GM21786 (cell line): ENCODE results near the gene GABRG3.

ENCODE experiments used
- ATAC-seq: cut with Tn5 transposase; IDR thresholded peaks from one replicate; pipeline ENCODE4 v1.9.1; 2021; ENCODE audit not compliant: unreplicated experiment

GABRG3 gene

DNA sequence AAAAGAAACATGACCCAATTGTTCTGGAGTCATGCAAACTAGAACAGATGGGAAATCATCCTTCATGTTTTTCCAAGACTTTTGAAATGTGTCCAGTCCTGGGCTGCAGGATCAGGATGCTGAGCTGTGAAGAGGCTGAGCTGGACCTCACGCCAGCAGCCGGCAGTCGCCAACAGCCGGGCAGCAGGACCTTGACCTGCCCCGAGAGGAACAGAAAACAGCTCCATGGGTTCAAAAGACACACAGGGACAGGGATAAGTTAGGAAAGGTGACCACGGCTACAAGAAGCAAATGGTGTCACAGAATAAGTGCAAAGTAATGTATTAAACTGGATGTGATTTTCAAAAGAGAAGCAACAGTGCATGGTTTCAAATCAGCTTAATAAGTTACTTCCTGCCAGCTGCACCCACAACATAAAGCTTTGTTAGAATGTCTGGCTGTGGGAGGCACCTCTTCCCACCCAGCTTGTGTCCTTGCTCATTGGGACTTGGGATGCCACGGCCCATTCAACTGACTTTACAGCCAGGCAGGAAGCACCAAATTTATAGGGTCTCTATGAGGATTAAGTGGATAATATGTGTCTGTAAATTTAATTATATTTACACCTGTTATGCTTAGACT is 266.4 kb downstream of the GABRG3 start:
- ATAC-seq = no peak

DNA sequence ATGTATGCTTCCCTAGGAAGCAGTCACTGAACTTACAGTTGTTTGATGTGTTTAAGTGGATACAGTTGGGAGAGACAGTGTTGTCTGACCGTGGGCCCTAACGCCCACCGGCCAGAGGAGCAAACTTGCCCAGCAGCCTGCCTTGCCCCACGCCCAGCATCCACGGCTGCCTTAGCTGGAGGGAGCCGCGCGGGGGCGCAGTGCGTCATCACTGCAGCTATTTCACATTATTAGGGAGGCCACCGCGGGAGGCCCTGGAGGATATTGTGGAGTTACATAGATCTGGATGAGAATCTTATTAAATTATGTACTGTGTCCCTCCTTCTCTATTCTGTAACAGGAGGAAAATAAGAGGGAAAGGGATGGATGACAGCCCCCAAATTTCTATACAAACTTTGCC is 267.2 kb downstream of the GABRG3 start:
- no peak for ATAC-seq

DNA sequence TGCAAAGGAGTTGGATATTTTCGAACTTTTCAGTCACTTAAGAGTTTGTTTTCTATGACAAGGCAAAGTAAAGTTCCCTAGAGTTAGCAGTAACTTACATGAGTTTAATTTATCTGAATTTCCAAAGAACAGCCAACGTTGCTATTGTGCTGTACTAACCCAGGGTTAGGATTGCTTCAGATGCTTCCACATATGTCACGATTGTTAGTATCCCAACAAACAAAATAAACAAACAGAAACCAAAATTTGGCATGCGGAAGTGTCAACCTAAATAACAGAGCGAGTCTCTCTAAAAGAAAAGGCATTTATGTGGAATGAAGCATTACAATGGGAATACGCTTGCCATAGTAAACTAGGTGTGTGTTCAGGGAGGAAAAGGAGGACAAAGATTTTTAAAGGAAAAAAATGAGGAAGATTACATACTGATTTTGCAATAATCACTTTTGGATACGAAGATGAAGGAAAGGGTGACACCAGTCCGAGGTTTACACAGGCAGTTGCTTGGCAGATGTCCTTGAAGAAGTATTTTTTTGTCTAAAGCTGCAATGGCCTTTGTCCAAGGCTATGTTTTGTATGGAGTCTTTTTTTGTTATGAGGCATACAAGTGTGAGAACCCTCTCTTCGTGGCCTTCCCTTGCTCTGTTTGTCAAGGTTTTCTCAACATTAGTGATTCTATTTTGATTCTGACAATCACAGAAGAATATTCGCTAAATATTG is 267.9 kb downstream of the GABRG3 start:
- ATAC-seq = no peak

DNA sequence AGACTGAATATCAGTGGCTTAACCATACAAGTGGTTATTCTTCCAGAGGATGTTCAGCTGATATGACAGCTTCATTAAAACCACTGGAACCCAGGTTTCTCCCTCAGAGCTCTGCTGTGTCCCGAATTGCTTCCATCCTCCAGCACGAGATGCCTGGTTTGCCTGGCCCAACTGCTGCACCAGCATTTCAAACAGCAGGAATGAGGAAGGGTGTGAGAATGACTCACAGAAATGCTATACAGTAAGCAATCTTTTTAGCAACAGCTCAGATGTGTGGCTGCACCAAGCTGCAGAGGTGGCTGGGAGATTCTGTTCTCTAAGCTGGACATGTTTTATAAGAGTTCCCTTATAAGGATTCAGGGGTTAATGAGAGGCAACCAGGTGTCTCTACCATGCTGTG is 271.0 kb downstream of the GABRG3 start:
- ATAC-seq = no peak

DNA sequence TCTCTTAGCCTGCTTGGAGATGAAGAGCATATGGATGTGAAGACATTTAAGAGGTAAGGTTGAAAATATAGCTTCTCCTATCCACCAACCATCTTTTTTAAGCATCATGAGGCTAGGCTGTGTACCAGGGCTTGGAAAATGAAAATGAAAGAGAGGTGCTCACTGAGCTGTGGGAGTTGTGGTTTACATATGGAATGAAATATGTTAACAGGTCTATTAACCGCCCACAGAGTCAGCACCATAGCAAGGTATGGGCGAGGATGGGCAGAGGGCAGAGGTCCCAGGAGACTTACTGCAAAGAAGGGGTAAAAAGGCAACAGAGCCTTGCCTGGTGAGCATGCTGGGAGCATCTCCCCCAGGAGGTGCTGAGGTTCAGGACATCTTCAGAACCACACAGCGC is 273.1 kb downstream of the GABRG3 start:
- no peak for ATAC-seq

DNA sequence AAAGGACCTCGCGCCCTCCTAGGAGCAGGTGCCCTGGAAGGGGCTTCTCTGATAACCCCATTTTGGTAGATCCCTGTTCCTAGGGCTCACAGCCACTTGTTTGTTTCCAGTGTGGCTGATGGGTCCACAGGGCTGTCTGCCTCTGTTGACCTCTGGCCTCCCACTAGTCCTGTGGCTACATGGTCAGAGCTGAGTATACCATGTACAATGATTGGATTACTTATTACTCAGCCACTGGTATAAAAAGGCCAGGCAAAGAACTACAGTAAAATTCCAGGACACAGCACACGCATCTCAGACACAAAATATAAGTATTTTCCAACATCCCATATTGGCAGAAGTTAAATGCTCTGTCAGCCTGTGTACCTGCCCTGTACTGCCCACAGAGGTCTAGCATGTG is 277.3 kb downstream of the GABRG3 start:
- no peak for ATAC-seq

DNA sequence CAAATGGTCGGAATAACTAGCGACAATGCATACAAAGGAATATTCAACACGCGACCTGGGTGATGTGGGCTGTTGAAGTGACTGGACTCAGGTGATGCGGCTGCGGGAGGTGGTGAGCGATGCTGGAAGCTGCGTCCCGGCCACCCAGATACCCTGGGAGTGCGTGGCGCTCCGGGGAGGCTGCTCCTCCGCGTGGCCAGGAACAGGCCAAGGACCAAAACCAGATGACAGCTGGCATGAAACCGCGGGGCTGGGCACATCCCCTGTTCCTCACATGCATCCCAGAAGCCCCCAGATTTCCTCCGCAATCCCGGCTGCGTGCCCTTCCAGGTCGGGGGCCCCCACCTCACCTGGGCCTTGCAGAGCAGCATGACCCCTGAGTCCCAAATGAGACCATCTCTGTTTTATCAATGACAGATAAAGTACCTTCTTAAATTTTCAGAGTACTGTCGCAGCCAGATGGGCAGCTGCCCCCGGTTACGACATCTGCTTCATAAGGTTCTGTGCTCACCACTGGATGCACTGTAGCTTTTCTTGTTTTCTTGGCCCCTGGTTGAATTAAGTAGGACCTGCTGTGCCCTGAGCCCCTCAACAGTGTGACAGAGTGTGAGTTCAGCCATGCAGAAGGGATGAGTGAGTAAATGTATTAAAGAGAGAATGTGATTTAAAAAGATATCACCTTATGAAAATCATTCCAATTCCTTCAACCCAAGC is 278.2 kb downstream of the GABRG3 start:
- ATAC-seq = no peak

DNA sequence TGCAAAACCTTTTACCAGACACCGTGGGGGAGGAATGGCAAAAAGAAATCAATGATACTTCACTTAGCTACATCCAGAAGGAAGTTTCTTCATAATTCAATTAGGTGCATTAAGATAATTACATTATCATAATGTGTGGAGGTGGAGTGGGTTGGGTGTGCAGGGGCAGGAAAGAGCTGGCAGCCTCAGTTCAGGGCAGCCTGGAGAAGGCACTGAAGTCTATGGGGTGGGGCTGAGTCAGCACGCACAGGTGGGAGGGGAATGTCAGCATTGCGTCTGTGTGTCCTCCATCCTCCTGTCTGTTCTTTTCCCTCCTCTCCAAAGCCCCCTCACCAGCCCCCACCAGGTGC is 278.8 kb downstream of the GABRG3 start:
- no peak for ATAC-seq

DNA sequence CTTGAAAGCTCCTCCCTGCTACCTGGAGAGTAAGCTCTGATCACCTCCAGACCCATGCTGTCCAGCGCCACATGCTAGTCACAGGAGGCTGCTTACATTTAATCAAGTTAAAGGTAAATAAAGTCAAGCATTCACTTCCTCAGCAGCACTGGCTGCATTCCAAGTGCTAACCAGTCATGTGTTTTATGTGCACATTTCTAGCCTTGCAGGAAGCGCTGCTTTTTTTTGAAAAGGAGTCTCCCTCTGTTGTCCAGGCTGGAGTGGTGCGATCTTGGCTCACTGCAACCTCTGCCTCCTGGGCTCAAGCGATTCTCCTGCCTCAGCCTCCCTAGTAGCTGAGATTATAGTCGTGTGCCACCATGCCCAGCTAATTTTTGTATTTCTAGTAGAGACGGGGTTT is 279.2 kb downstream of the GABRG3 start:
- ATAC-seq = no peak

DNA sequence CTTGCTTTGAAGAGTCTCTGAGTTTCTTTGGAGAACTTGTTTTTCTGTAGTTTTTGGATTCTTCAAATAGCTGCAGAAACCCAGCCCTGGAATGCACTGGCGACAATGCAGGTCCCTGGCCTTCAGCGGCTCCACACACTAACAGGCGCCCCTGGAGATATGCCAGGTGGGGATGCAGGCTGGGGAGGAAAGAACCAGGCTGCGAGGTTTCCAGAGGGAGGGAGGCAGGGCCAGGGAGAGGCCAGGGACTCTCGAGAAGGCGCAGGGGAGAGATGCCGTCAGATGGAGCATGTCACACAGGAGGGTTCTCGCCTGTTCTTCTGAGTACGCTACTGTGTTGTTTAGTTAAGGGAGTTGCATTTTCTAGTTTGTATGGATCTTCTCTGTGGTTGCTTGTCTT is 283.1 kb downstream of the GABRG3 start:
- ATAC-seq = no peak

DNA sequence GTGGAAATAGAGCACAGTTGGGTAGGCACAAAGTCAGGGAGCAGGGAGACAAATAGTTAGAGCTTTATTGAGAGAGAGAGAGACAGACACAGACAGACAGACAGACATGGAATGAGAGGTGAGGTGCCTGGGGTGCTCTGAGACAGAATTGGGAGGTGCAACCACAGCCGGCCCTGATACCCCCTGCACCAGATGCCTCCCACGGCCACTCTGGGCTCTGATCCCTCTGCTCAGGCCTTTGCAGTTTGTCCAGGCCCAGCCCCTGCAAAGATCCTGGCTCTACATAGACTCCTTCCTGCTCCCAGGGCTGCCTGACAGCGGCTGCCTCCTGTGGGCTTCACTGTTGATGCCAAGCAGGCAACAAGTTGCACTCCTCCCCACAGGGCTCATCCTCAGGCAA is 283.8 kb downstream of the GABRG3 start:
- ATAC-seq = no peak

DNA sequence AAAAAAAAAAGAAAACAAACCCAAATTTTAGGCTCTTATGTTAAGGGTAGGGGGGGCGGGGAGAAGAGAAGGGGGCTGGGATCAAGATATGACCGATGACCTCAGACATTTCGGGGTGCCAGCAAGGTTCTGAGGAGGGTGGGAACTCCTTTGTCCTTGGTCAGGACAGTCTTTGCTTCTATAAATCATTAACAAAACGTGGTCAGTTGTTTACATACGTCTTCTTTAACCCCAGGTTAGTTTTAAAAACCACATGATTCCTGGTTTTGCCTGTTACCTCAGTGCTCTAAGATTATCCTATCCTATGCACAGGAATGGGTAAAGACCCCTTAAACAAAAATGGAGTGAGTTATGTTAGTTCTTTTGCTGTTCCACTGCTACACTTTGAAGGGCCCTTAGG is 285.5 kb downstream of the GABRG3 start:
- no peak for ATAC-seq

DNA sequence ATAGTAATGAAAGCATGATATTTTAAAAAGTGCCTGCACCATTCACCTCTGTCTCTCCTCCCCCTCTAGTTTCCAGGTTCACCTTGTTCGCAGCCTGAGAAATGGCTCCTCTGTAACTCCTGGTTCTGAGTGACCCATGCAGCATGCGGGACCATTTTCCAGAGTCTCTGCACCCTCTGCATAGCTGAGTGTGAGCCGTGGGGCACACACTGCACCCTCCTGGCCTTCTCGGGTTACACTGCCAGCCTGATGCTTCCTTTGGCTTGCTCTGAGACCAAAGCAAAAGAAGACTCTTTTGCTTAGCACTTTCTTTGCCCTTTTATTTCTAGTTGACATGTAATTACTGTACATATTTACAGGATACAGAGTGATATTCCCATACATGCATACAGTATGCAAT is 287.3 kb downstream of the GABRG3 start:
- ATAC-seq = no peak

DNA sequence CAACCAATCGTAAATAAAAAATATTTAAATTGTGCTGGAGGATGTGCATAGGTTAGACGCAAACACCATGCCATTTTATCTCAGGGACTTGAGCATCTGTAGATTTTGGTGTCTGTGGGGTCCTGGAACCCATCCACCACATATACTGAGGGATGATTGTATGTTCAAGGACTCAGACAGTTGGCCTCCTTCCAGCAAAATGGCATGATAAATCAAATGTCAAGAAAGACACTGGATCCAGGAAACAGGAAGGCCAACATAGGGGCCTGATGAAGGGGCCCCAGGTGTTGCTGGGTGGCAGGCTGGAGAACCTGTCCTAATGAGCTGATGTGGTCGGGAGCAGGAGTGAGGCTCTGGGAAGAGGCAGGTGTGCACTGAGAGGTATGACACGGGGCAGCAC is 289.5 kb downstream of the GABRG3 start:
- no peak for ATAC-seq

DNA sequence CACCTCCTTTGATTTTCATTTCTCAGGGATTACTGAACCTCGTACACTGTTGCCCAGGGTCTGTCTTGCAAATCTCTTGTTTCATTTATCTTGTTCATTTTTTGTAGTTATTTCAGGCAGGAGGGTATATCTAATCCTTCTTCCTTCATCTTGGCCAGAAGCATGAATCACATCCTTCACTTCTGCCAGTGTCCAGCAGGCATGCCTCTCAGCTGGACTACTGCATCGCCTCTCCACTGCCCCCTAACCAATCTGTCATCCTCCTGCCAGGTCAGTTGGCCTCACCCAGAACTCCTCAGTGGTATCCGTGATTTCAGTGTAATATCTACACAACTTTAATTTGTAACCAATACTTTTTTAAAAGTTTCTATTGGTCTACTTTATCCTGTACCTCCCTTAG is 297.9 kb downstream of the GABRG3 start:
- no peak for ATAC-seq

DNA sequence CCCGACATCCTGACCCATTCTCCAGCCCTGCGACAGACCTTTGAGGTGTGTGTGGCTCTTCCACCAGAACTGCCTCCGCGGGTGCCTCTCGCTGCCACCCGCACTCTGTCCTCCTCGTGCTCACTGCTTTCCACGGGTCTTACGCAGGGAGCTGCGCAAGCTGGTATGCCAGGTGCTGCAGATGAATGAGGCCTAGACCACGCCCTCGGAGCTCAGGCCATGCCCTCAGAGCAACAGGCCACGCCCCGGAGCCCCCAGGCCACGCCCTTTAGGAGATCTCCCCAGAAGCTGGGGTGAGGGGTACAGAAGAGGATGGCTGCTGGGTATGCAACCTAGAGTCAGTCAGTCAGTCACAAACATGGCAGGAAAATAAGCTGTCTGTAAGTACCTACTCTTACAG is 300.3 kb downstream of the GABRG3 start:
- no peak for ATAC-seq

DNA sequence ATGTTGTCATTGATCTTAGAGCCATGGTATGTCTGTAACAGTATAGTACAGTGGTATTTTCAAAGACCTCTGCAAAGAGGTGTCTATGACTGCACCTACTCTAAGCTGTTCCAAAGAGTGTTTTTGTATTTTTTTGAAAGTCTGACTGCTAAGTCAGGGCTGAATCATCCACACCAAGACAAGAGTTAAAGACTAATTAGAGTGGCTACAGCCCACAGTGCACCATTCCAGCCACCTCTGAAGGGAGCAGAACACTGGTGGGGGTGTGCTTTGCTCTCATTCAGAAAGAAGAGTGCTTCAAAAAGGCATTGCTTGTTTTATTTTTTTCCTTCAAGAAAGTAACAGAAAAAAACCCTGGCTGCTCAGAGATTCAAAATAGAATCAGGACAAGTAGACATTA is 301.4 kb downstream of the GABRG3 start:
- no peak for ATAC-seq

DNA sequence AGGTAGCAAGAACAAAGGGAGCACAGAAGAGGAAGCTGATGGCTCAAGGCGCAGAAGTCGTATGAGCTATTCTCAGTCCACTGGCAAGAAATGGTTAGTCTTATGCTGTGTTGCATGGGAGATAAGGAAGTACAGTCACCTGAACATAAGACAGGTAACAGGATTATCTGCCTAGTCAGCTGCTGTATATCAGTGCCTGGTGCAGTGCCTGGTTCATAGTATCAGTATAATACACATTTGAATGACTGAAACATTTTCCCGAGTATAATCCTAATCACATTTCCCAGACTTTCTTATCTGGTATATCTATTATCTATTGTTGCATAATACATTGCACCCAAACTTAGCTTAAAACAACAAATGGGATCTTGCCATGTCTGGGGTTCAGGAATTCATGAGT is 302.5 kb downstream of the GABRG3 start:
- ATAC-seq = no peak

DNA sequence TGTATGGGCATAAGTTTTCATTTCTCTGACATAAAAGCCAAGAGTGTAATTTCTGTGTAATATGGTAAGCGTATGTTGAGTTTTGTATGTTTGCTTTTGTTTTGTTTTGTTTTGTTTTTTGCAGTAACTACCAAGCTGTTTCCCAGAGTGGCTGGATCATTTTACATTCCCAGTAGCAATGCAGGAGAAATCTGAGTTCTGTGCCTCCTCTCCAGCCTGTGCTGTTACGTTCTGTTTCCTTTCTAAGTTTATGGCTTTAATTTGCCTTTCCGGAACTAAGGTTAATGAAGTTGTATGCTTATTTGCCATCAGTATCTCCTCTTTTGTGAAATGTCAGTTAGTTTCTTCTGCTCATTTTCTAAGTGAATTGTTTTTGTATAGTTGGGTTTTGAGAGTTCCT is 307.8 kb downstream of the GABRG3 start:
- no peak for ATAC-seq

DNA sequence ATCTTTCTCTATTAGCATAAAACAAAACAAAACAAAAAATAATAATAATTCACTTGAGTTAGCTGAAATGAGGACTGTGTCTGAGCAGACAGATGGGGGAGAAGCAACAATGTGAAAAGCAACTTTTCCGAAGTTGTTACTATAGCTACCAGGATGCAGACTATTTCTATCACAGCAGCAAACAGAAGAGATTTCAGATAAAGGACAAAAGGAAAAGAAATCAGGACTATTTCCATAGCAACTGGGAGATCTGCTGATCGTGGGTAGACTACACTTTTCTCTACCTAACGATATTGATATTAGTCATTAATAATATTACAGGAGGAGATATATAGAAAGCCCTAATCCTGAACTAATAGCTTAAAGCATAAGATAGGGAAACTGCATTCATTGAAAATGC is 321.7 kb downstream of the GABRG3 start:
- ATAC-seq = no peak

DNA sequence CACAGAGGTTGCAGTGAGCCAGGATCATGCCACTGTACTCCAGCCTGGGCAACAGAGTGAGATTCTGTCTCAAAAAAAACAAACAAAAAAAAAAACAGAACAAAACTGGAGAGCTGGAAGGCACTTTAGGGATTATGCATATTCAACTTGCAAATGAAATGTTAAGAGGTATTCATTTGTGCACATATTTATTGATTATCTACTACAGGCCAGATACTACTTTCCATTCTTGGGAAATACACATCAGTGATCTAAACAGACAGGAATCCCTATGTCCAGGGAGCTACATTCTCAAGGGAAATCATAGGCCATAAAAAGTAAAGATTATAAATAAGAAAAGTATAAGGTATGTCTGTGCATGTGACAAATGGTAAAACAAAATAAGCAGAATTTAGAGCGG is 322.6 kb downstream of the GABRG3 start:
- no peak for ATAC-seq

DNA sequence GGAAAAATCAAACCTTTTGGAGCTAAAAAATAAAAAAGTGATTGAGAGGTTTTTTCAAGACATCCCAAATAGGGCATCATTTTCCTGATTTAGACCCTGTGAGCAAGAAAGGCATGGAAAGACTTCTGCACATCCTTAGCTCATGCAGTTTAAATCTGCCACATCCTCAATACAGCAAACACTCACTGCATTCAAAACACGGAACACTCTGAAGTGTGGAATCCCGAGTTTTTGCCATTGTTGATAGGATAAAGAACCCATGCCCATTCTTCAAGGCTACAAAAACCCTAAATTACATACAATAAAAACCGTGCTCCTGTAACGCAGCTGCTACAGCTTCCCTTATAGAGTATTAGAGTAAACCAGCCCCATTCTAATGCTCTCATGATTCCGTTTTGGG is 346.8 kb downstream of the GABRG3 start:
- no peak for ATAC-seq

DNA sequence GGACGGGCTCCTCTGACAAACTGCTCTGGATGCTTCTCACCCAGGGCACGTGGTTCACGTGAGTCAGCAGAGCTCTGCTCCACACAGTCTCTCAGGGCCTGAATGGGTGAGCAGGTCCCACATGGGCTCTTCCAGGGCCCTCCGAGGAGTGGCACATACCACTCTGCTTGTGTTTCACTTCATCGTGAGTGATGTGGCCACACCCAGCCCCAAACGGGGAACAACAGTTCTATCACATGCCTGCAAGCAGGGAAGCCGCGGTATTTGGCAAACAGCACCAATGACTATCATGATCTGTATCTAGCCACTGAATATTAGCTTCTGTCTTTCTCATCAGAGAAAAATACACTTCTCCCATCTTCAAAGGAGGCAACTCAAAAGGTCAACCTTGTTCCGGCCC is 352.8 kb downstream of the GABRG3 start:
- ATAC-seq = no peak
